Spleen (tissue), 11 donors: Measurements from ENCODE around the gene LCN9. TPM values are rescaled to one million over a fixed set of nuclear protein-coding genes. Genes with fewer than 3 reads are reported as not detected.

Experiments used
- DNase-seq: peaks from one replicate; pipeline ENCODE4 v3.0.0-alpha.2; 2020
- H3K27ac ChIP-seq, 8 donors: fragments of 200-600 bp; sonication (generic) in 7 of 8; 1 replicate in 4 of 8; 2 replicates in 4 of 8; pipeline versions ENCODE4 v1.5.0 to v1.8.0; 2016 to 2021; ENCODE audit warnings: inconsistent platforms in 4 of 8, mild to moderate bottlenecking in 4 of 8, moderate library complexity in 1 of 8
- H3K27me3 ChIP-seq, 7 donors: fragments of 200-600 bp; sonication (generic) in 6 of 7; replicated peaks in 1 of 7; 1 replicate in 4 of 7; 2 replicates in 3 of 7; pipeline versions ENCODE4 v1.5.0 to v1.8.0; 2016 to 2021; ENCODE audit warnings: inconsistent platforms in 3 of 7, mild to moderate bottlenecking in 1 of 7
- H3K36me3 ChIP-seq, 6 donors: fragments of 200-600 bp; sonication (generic) in 5 of 6; 1 replicate in 4 of 6; 2 replicates in 2 of 6; pipeline versions ENCODE4 v1.5.0 to v1.8.0; 2016 to 2021; ENCODE audit warnings: inconsistent platforms in 2 of 6
- H3K4me1 ChIP-seq, 6 donors: fragments of 200-600 bp; sonication (generic) in 5 of 6; 1 replicate in 3 of 6; 2 replicates in 3 of 6; pipeline versions ENCODE4 v1.5.0 to v1.8.0; 2016 to 2021; ENCODE audit warnings: inconsistent platforms in 3 of 6
- H3K4me3 ChIP-seq, 8 donors: fragments of 200-600 bp; sonication (generic) in 7 of 8; 1 replicate in 4 of 8; 2 replicates in 4 of 8; pipeline versions ENCODE4 v1.5.0 to v1.8.0; 2016 to 2021; ENCODE audit warnings: inconsistent platforms in 4 of 8, mild to moderate bottlenecking in 4 of 8, moderate library complexity in 2 of 8
- H3K9me3 ChIP-seq, 8 donors: fragments of 200-600 bp; sonication (generic) in 7 of 8; 1 replicate in 4 of 8; 2 replicates in 4 of 8; pipeline versions ENCODE4 v1.5.0 to v1.8.0; 2016 to 2021; ENCODE audit warnings: inconsistent platforms in 4 of 8
- CTCF ChIP-seq, 11 experiments: fragments of 200-600 bp in 7 of 11; fragments of 450-650 bp in 4 of 11; sonication (generic) in 4 of 11; IDR thresholded peaks in 8 of 11; conservative IDR thresholded peaks in 3 of 11; 1 replicate in 7 of 11; 2 replicates in 4 of 11; pipeline versions ENCODE4 v1.4.0 to v1.8.0; 2016 to 2021; ENCODE audit warnings: antibody characterized with exemption in 11 of 11, inconsistent platforms in 4 of 11, mild to moderate bottlenecking in 1 of 11
- POLR2A ChIP-seq, 3 donors: fragments of 450-650 bp; IDR thresholded peaks; one replicate each; pipeline ENCODE4 v1.5.1; 2017; ENCODE audit warnings: antibody characterized with exemption in 3 of 3, mild to moderate bottlenecking in 1 of 3
- POLR2AphosphoS5 ChIP-seq, 3 donors: sonication (generic); formaldehyde crosslinking; IDR thresholded peaks; one replicate each; pipeline ENCODE4 v1.5.1; 2017; ENCODE audit warnings: antibody characterized with exemption in 3 of 3
- WGBS, 5 donors: extraction: QIAGEN DNeasy Blood & Tissue Kit in 3 of 5; methylation state at CpG; one replicate each; pipeline versions ENCODE4 v1.1.5 to v1.1.7; 2013 to 2018; 5-methylcytosine and 5-hydroxymethylcytosine counted together
- intact Hi-C: fragments of 100-400 bp; cut with DNase I; formaldehyde crosslinking; loops from one replicate; pipeline ENCODE4 v1.15.0; 2023; ENCODE audit warnings: low total_unique reads
- polyA plus RNA-seq, 3 donors: library from polyadenylated mRNA; stranded (reverse); fragments of 200-250 nt; gene quantifications; one replicate each; pipeline ENCODE4 v1.2.1, GENCODE V29; 2013
- total RNA-seq, 7 donors: library from RNA; depleted of rRNA in 3 of 7; stranded (reverse); fragments of >200 nt in 3 of 7; fragmentation: NEBNext Ultra II Directional in 4 of 7; extraction: Animal tissue kit (Norgen Biotek cat#: 25700) in 4 of 7; gene quantifications; one replicate each; pipeline versions ENCODE4 v1.1.0 to v1.2.1, GENCODE V29; 2016 to 2021
- donor health status: healthy with polysubstance abuse.
- donor health status: DM: no; HTN: no; CAD: no; lungs with moderate emphysema.
- donor health status: DM: no; HTN: no; CAD: no.
- donor health status: Bipolar disorder and iron deficiency.
- donor health status: healthy.
- donor health status: DM: no; HTN: no; CAD: no.
- donor health status: DM: yes; HTN: yes; CAD: no.

Gene LCN9
- total and polyA plus RNA-seq, 10 donors, result not detected

- WGBS, 5 donors, result 82 to 90% (median 87%) methylated on average over 6 to 11 of the region's 11 CpGs
- Histone ChIP-seq H3K4me1 (peaks cover 0 to 80% (median 27%) of the 10 kb centered on the region in 6 donors), H3K27ac (no peak overlapping the region), H3K4me3 (no peak overlapping the region), H3K9me3 (no peaks in the 10 kb centered on the region), H3K27me3 (peaks cover 3 to 92% (median 17%) of the 10 kb centered on the region in 7 donors), H3K36me3 (peaks cover 0 to 9% (median 0%) of the 10 kb centered on the region in 6 donors)
- no peak for DNase-seq
- intact Hi-C loops, result no loop called here
- TF ChIP-seq CTCF (IDR thresholded peaks at IDR 0.05 in 8 of 11, conservative IDR thresholded peaks at IDR 0.05 in 3 of 11) (no peak), POLR2A (IDR thresholded peaks at IDR 0.05) (no peak), POLR2AphosphoS5 (IDR thresholded peaks at IDR 0.05) (no peak)
Measured at GRCh38 chr9:135716045-135716444, 52.9 kb downstream of the LCN9 start.

Other genes starting within 250 kb of the LCN9 start
- gene PPP1R26, start 183.5 kb upstream of the LCN9 start, total RNA-seq, result 10 to 100 TPM in 2 of 7 donors, 1 to 10 TPM in 5; 6.7 to 18.7 (median 9.7) TPM
- 1 to 10 TPM; 1.8 to 4.5 (median 2.3) TPM for gene PPP1R26, start 183.5 kb upstream of the LCN9 start, polyA plus RNA-seq
- 10 to 100 TPM; 19.2 to 34.1 (median 24.1) TPM for gene MRPS2, start 162.6 kb upstream of the LCN9 start, total RNA-seq
- gene MRPS2, start 162.6 kb upstream of the LCN9 start, polyA plus RNA-seq, result 10 to 100 TPM; 29.8 to 40.6 (median 34.5) TPM
- not detected for gene LCN1, start 141.9 kb upstream of the LCN9 start, total RNA-seq
- under 1 TPM in 1 of 3 donors, not detected in 2; 0.09 TPM for gene LCN1, start 141.9 kb upstream of the LCN9 start, polyA plus RNA-seq
- gene OBP2A, start 117.2 kb upstream of the LCN9 start, total RNA-seq, result under 1 TPM in 1 of 7 donors, not detected in 6; 0.40 TPM
- not detected for gene OBP2A, start 117.2 kb upstream of the LCN9 start, polyA plus RNA-seq
- not detected for gene PAEP, start 101.6 kb upstream of the LCN9 start, total RNA-seq
- not detected for gene PAEP, start 101.6 kb upstream of the LCN9 start, polyA plus RNA-seq
- gene GLT6D1, start 23.8 kb upstream of the LCN9 start, total RNA-seq, result not detected
- not detected for gene GLT6D1, start 23.8 kb upstream of the LCN9 start, polyA plus RNA-seq
- gene SOHLH1, start 36.2 kb downstream of the LCN9 start, total RNA-seq, result not detected
- under 1 TPM in 2 of 3 donors, not detected in 1; 0.07 to 0.10 TPM for gene SOHLH1, start 36.2 kb downstream of the LCN9 start, polyA plus RNA-seq
- 10 to 100 TPM in 6 of 7 donors, 1 to 10 TPM in 1; 8.3 to 41.5 (median 27.0) TPM for gene KCNT1, start 38.9 kb downstream of the LCN9 start, total RNA-seq
- gene KCNT1, start 38.9 kb downstream of the LCN9 start, polyA plus RNA-seq, result 10 to 100 TPM in 1 of 3 donors, 1 to 10 TPM in 2; 1.0 to 18.4 (median 5.6) TPM
- 10 to 100 TPM; 18.6 to 34.3 (median 20.0) TPM for gene CAMSAP1, start 244.2 kb downstream of the LCN9 start, total RNA-seq
- gene CAMSAP1, start 244.2 kb downstream of the LCN9 start, polyA plus RNA-seq, result 1 to 10 TPM; 2.4 to 4.1 (median 2.8) TPM